GM18868 (cell line): Measurements from ENCODE around the gene AQP5.
"Not testable (repeated sequence)": the region's sequence is repeated elsewhere in the genome, so short reads cannot be mapped to it uniquely, and the experiment has no call there.

Experiments
- ATAC-seq: cut with Tn5 transposase; IDR thresholded peaks from one replicate; pipeline ENCODE4 v1.9.1; 2021; ENCODE audit warnings: mild to moderate bottlenecking, moderate library complexity; ENCODE audit not compliant: unreplicated experiment

Gene AQP5

DNA sequence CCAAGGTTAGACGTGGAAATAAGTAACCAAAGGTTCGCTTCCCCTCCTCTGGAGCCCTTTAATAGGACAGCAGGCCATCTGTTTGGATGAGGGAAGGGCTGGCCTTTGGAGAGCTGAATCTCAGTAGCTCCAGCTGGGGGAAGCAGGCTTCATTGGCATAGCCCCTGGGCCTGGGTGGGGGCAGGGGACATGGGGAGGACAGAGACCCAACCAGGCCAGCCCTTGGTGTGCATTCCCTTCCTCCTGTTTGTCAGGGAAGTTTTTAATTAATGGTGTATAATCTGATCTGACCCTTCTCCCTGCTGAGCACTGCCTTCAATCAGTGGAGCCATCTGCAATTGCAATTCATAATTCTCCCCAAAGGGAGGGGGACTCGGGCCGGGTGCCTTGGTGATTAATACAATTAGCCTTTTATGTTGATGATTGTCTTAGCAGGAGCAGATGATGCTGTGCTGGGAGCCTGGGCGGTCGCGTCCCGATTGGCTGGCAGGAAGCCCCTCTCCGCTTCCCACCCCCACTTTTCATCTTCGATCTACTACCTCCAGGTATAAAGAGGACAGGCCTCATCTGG lies 17.4 kb downstream of the AQP5 start:
- ATAC-seq, result no peak

DNA sequence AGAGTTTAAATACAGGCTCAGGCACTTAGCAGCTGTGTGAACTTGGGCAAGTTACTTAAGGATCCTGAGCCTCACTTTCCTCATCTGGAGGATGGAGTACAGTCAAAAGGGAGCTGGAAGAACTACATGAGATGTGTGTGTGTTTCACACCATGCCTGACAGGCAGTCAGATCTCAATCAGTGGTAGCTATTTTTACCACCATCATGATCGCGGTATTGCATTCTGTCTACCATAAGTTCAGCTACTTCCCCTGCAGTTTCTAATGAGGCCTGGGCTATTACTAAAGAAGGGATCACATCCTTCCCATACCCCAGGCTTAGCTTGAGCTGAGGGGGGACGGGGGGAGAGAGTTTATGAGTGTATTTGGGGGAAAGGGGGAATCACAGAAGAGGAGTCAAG lies 18.1 kb downstream of the AQP5 start:
- ATAC-seq, result no peak

DNA sequence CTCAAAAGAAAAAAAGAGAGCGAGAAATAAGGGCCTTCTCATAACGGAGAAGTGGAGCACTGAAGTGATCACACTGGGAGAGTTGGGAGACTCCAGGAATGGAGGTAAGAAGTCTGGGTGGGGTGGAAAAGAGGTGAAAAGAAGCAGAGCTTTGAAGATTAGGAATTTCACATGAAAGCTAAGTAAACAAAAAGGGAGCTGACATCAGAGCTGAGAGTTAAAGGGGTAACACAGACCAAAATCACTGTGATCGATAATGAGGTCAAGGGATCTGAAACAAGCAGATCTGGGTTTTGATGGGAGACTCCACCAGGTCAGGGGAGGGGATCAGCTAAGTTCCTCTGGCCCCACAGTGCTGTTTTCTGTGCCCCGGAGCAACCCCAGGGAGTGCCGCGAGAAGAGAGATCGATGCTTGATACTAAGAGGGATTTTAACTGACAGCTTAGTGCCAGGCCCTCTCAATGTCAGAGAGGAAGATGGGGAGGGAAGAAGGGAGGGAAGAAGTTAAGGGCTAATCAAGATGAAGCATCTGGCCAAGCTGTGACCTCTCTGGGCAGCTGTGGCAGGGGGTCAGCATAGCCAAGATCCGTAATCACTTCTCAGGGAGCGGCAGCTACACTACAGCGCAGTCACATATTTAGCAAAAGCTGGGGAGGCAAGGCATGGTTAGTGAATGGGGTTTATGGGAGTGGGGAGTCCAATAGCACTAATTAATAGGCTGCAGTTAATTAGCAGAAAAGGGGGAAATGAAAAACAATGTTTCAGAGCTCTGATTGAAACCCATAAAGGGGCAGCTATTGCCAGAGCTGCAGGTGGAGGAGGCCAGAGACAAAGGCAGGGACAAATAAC lies 19.1 kb downstream of the AQP5 start:
- ATAC-seq, result no peak

DNA sequence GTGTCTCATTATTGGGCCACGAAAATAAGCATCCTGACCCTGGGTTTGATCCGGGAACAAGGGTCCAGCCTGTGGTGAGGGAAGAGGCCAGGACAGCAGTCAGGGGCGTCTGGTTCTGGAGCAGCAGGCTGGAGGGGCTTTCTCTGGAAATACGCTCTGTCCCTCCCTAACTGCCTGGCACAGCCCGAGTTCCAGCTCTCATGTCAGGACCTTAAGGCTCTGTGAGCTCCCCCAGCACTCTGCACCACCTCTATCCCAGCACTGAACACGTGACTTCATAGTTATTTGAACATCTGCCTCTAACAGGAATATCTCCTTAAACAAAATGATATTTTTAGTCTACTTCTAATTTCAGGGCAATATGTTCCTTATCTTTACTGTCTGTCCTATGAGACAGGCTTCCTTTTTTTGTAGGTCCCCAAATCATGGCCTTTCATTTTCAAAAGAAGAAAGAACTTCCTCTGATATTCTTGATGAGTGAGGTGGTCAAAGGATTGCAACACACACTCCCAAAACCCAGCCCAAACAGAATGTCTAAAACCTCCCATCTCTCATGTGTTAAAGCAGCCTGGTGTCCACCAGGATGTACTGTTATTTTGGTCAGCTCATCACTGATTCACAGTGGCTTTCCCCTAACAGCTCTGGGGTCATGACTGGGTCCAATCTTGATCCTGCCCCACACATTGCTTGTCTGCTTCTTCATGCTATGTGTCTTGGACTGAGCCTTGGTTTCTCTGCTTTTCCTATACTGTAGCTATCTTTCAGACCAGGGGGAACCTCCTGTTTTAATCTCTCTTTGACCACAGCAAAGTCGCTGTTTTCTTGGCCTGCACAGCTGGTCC lies 20.8 kb downstream of the AQP5 start:
- no peak for ATAC-seq

DNA sequence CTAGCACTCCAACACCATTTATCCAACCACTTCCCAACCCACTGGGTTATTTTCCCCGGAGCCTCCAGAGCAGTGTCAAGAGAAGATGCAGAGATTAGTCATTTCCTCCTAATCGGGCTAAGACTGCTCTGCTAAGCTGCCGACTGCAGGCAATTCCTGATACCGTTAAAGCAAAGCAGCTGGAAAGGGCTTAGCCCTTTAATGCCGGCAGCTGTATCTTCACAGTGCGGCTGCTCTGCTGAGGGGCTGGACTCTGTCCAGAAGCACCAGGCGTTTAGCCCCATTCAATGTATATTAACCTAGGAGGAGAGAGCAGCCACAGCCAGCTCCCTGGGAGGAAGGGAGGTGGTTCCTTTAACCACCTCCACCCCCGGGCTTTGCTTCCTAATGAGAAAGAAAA lies 22.2 kb downstream of the AQP5 start:
- no peak for ATAC-seq

DNA sequence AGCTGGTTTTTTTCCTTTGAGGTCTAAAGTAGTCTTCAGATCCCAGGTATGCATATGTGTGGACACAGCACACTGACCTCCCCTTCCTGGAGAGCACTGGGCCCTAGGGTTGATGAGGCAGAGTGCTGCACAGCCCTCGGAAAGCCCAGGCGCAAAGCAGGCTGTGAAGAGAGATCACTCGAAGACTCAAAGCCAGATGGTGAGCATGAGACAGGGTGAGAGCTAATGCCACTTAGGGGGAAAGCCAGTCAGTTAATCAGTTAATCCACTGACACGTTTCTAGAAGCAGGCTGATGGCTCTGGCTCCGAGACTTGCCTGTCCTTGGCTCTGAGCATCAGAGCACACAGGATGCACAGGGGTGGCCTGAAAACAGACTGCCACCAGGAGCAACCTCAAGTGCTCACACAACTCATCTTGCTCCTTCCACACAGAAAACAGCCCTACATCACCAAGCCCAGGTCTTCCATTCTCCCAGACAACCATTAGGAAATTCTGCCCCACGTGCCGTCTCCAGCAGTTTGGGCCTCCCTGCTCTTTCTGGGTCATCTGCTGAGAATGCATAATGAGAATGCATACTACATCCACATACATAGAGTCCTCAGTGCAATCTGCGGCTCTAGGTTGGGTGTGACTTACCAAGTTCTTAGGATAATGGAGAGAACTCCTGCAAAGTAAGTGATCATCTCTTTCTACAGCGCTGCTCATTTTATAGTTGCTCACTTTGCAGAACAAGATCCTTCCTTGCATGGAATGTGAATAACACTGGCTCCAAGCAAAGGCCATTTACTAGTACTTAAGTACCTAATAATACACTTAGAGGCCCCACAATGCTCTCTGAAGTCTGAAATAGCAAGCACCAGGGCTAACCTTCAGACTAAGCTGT lies 23.0 kb downstream of the AQP5 start:
- no peak for ATAC-seq

DNA sequence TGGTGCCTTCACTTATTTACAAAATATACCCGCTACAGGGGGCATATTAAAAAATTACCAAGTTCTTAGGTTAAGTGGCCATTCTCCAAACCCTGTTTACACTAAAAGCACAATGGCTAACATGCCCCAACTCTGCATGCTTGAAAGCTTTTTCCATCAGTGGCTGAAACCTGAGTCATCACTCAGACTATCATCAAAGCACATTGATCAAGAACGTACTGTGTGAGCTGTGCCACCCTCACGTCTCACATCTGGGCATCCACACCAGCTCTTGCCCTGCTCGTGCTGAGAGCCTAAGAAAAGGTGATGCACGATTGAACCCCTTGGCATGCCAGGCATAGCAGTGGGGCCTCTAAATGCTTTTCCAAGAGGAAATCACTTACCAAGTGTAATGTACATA lies 24.3 kb downstream of the AQP5 start:
- no peak for ATAC-seq

DNA sequence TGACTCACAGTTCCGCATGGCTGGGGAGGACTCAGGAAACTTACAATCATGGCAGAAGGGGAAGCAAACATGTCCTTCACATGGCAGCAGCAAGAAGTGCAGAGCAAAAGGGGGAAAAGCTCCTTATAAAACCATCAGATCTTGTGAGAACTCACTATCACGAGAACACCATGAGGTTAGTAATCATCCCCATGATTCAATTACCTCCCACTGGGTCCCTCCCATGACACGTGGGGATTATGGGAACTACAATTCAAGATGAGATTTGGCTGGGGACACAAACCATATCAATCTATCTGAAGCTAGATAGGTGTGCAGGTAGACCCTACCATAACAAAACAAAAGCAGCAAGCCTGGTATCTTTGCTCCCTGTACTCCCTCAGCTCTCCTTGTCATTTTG lies 24.8 kb downstream of the AQP5 start:
- not testable (repeated sequence) for ATAC-seq

DNA sequence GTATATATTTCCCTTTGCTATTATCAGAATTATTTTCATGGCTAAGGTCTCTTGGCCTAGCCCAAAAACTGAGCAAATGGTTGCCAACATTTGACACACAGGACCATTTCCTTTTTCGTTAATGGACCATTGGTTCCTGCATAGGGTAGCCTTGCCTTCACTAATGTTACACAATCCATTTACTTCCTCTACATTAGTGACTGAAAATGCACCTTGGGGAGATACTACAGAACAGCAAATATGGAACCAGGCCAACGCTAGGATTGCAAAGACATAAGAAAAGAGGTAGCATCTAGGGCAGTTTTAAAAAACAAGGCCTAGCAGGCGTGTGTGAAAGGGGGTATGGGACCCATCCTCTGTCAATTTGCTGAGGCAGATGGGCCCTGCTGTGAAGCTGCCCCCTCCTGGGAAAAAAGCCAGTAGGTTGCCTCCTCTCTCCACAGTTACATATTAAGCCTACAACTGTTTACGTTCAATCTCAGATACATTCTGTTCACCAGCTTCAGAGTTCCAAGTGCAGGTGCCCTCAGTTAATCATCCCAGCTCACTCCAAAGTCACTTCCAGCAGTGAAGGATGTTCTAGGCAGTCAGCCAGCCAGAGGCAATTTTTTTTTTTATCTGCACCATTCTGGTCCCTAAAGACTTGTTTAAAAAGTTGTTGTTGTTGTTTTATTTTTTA lies 26.1 kb downstream of the AQP5 start:
- ATAC-seq, result no peak

DNA sequence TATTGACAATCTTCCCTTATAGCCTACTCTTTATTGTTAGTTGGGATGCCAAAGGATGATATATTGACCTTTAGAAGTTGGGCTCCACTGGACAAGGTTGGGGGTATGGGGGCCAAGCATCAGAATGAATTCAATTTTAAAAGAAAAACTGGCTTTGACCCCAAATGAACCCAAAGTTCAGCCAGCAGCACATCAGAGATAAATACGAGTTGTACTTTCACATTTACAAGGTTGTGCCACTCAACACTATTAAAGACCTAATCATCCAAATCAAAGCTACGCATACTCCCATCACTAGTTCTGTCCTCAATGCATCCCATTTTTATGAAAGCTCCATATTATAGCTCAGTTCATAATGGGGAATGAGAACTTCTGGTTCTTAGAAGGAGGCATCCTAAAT lies 27.7 kb downstream of the AQP5 start:
- ATAC-seq, result not testable (repeated sequence)

DNA sequence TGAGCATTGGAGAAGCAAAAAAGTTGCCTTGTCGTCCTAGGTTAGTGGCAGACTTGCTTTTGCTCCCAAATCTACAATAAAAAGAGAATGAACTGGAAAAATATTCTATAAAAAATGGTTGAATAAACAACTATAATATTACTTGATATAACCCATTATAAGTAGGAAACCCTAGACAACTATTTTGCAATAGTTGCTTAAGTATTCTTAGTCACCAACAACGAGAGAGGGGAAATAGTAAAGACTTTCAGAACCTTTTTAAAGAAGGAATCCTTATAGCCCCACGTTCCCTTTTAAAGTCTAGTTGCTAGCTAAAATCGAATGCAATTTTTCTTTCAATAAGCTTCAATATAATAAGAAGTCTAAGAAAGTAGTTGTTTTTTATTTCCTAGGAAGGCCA lies 28.6 kb downstream of the AQP5 start:
- no peak for ATAC-seq

DNA sequence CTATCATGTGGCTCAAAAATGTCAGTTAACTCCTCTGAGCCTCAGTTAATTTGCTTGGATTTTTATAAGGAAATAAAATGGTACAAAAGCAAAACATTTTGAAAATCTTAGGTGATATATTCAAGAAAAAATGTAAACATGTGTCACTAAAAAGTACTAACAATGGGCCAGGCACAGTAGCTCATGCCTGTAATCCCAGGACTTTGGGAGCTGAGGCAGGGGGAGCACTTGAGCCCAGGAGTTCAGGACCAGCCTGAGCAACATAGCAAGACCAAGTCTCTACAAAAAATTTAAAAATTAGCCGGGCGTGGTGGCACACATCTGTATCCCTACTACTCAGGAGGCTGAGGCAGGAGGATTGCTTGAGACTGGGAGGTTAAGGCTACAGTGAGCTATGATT lies 36.8 kb downstream of the AQP5 start:
- no peak for ATAC-seq

DNA sequence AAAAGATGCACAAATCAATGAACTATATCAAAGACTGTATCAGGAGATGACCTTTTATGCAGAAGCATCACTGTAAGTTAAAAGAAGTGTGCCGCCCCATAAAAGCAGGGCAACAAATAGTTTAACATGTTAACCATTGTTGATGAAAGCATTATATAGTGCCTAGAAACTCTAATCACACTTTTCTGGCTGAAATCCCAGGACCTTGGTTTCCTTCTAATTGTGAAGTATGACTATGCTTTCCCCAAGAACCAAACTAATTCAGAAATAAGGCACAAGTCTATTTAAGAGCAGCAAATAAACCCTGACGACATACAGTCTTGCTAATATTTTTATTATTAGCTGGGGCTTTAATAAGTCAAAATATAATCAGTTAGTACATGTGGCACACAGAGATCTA lies 41.9 kb downstream of the AQP5 start:
- no peak for ATAC-seq

DNA sequence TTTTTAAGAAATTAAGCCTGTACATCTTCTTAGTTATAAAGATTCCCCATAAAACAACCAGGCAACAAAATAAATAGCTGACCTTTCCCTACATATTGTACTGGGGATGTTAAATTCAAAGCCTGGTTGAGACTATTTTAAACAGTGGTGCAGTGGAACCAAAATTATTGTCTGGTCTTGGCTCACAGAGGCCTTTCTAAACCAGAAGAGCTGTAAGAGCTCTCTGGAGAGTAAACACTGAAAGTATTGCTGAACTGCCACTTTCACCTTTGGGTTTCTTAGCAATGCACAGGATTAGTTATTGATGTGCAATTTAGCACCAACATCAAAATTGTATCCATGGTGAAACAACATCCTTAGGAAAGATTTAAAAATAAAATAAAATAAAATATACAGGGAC lies 43.0 kb downstream of the AQP5 start:
- ATAC-seq, result no peak

DNA sequence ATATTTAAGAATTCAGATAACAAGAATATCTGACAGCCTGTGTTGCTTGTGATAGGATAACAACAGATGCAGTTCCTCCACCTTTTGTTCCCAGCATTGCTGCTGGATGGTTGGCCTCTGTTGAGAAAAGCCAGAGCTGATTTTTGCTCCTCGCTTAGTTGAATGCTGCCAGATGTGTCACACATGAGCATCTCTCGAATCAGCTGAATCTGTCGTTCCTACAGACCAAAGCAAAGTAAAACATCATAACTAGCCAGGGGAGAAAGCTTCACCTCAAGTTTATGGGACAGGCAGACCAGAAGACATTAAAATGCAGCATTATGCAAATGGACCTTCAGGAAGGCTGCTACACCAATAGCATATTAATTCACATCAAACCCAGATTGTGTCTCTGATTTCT lies 43.5 kb downstream of the AQP5 start:
- no peak for ATAC-seq

DNA sequence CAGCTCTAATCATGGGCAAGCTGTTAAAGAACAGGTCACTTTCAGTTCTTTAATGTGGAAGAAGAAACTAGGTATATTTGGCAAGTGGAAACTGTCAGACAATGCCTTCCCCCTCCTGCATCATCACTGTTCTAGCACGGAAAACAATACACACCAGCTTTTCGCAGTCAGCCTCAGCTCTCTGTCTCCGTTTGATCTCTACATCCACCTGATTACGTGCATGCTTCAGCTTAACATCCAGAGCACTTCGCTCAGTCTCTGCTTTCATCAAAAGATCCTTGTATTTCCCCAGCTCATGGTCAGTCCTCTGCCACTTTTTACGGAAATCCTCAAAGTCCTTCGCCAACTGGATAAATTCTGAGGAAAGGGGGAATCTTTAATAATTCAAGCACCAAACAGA lies 44.6 kb downstream of the AQP5 start:
- ATAC-seq, result no peak

DNA sequence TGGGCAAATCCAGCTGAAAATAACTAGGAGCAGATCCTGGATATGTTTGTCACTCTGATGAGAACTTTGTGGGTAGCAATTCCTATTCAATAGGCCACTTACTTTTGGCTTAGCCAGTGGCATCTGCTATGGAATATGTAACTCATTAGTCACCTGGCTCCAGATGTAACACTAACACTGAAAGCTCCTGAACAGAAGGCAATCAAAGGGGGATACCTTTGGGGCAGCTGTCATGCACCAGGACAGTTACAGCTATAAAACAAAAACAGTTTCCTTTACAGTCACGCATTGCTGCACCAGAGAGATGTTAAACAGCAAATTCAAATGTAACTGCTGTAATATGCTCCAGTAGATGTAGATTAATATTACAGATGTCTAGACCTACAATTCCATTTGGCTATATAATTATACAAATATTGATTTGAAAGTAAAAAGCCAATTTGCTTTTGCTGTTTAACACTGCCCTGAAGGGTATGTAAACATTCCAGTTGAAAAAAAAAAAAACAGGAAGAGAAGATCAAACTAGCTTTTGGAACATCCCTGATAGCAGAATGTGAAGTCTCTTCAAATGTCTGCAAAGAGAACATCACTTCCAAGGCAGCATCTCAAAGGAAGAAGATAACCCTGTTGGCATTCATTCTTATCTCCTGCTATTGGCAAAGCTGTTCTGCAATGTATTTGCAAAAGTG lies 45.2 kb downstream of the AQP5 start:
- ATAC-seq, result no peak

DNA sequence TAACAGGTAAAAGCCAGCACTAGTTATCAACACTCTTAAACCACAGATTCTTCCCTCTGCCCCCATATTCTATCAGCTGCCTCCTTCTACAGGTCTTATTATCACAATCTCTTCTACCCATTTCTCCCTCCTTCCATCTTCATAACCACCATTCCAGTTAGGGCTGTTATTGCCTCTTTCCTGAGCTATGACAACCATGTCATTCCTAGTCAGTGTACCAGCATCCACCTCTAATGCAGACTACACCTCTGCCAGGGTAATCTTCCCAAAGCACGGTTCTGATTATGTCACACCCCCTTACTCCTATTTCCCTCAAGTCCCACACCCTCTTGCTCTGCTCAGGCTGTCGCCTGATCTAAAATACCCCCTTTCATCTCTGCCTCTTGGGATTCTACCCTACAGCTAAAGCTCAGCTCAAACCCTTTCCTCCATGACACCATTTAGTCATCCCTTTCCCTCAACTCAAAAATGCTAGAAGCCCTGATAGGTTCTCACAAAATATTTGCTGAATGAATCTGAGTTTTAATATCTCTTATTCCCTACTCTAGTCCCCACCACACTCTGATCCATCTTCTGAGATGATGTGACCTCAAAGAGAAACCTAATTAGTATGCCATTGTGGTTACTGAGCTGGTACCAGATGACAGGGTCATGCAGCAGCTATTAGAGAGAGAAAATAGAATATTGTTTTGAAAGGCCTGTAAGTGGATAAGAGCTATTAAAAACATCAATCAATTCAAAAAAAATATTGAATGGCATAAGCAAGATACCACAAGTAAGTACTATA lies 51.9 kb downstream of the AQP5 start:
- no peak for ATAC-seq

DNA sequence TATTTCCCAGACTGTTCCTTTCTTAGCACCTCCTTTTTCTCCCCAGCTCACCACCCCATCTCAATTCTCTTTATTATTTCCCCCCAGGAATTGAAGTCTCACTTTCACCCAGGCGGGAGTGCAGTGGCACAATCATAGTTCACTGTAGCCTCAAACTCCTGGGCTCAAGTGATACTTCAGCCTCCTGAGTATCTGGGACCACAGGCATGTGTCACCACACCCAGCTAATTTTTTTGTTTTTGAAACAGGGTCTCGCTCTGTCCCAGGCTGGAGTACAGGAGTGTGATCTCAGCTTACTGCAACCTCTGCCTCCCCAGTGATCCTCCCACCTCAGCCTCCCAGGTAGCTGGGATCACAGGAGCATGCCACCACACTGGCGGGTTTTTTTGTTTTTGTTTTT lies 52.7 kb downstream of the AQP5 start:
- no peak for ATAC-seq
